ENCODE measurements around the gene SCAPER. TPM values are rescaled to one million over a fixed set of nuclear protein-coding genes. Genes with fewer than 3 reads are reported as not detected.

The SCAPER gene
- total RNA-seq, 4 donors from 2014 or later: 19.6 to 35.9 (median 31.8) TPM

DNA sequence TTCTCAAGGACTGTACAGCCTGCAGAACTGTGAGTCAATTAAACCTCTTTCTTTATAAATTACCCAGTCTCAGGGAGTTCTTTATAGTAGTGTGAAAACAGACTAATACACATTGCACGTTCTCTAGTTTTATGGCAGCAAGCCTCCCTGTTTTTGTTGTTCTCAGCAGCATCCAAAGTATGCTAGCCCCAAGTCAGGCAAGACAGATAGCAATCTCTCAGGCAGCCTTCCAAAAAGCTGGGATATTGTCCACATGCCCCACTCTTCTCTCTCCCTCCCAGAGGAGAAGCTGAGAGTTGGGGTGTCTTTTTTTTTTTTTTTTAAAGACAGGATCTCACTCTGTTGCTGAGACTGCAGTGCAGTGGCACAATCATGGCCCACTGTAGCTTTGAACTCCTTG is 438.0 kb downstream of the SCAPER start:
- TF ChIP-seq CTCF (IDR thresholded peaks at IDR 0.05 in 4 of 5, conservative IDR thresholded peaks at IDR 0.05 in 1 of 5): no peak
- TF ChIP-seq POLR2A (IDR thresholded peaks at IDR 0.05): no peak
- no peak overlapping the region for H3K27ac ChIP-seq
- in situ Hi-C loops (cut with MboI; ENCODE audit: low sequenced_read_pairs in 4 of 4): no loop called here

GRCh38 chr15:76465728-76466127 is 439.4 kb downstream of the SCAPER start:
- in situ Hi-C loops (cut with MboI; ENCODE audit: low sequenced_read_pairs in 4 of 4): no loop called here
- no peak overlapping the region for H3K4me3 ChIP-seq

More for the DNA sequence above, 438.0 kb downstream of the SCAPER start:
- DNase-seq (no peak), ATAC-seq (no peak)
- Histone ChIP-seq H3K36me3 (peaks cover 0 to 13% of the 10 kb centered on the region in 2 donors), H3K27me3 (no peaks in the 10 kb centered on the region), H3K4me1 (no peaks in the 10 kb centered on the region), H3K9me3 (no peaks in the 10 kb centered on the region), H3K4me3 (no peak overlapping the region)
- intact Hi-C loops (cut with DNase I; ENCODE audit: low total_unique reads): no loop called here

GRCh38 chr15:76464247-76464646 is 440.9 kb downstream of the SCAPER start:
- ATAC-seq: no peak
- H3K9me3 ChIP-seq: no peaks in the 10 kb centered on the region
- no peak for TF ChIP-seq CTCF (IDR thresholded peaks at IDR 0.05 in 4 of 5, conservative IDR thresholded peaks at IDR 0.05 in 1 of 5)
- H3K27me3 ChIP-seq: no peaks in the 10 kb centered on the region
- in situ Hi-C loops (cut with MboI; ENCODE audit: low sequenced_read_pairs in 4 of 4): no loop called here
- intact Hi-C loops (cut with DNase I; ENCODE audit: low total_unique reads): no loop called here
- H3K27ac ChIP-seq: no peak overlapping the region
- DNase-seq: no peak
- no peak overlapping the region for H3K4me3 ChIP-seq
- H3K4me1 ChIP-seq: no peaks in the 10 kb centered on the region
- no peaks in the 10 kb centered on the region for H3K36me3 ChIP-seq

More at GRCh38 chr15:76465728-76466127, 439.4 kb downstream of the SCAPER start:
- ATAC-seq (no peak), DNase-seq (no peak)
- H3K9me3 ChIP-seq: no peaks in the 10 kb centered on the region
- no peak for TF ChIP-seq POLR2A (IDR thresholded peaks at IDR 0.05)
- TF ChIP-seq CTCF (IDR thresholded peaks at IDR 0.05 in 4 of 5, conservative IDR thresholded peaks at IDR 0.05 in 1 of 5): no peak
- no peaks in the 10 kb centered on the region for H3K27me3 ChIP-seq
- intact Hi-C loops (cut with DNase I; ENCODE audit: low total_unique reads): no loop called here
- peaks cover 0 to 8% of the 10 kb centered on the region in 2 donors for H3K36me3 ChIP-seq
- no peaks in the 10 kb centered on the region for H3K4me1 ChIP-seq
- no peak overlapping the region for H3K27ac ChIP-seq

- Histone ChIP-seq H3K4me3 (no peak overlapping the region), H3K36me3 (no peaks in the 10 kb centered on the region), H3K9me3 (no peaks in the 10 kb centered on the region), H3K27ac (no peak overlapping the region), H3K27me3 (no peaks in the 10 kb centered on the region), H3K4me1 (no peaks in the 10 kb centered on the region)
- no peak for DNase-seq
- in situ Hi-C loops (cut with MboI; ENCODE audit: low sequenced_read_pairs in 4 of 4) (no loop called here), intact Hi-C loops (cut with DNase I; ENCODE audit: low total_unique reads) (no loop called here)
- no peak for ATAC-seq
- TF ChIP-seq POLR2A (IDR thresholded peaks at IDR 0.05) (no peak), CTCF (IDR thresholded peaks at IDR 0.05 in 4 of 5, conservative IDR thresholded peaks at IDR 0.05 in 1 of 5) (no peak)
These were observed 444.3 kb downstream of the SCAPER start for GRCh38 chr15:76460871-76461270.

- Histone ChIP-seq H3K4me3 (no peak overlapping the region), H3K27me3 (no peaks in the 10 kb centered on the region), H3K36me3 (no peaks in the 10 kb centered on the region), H3K27ac (no peak overlapping the region), H3K9me3 (no peaks in the 10 kb centered on the region), H3K4me1 (no peaks in the 10 kb centered on the region)
- intact Hi-C loops (cut with DNase I; ENCODE audit: low total_unique reads) (no loop called here), in situ Hi-C loops (cut with MboI; ENCODE audit: low sequenced_read_pairs in 4 of 4) (no loop called here)
- DNase-seq: no peak
- ATAC-seq: no peak
- TF ChIP-seq POLR2A (IDR thresholded peaks at IDR 0.05) (no peak), CTCF (IDR thresholded peaks at IDR 0.05 in 4 of 5, conservative IDR thresholded peaks at IDR 0.05 in 1 of 5) (no peak)
These were observed 444.8 kb downstream of the SCAPER start for GRCh38 chr15:76460347-76460746.
